PC-9 (cell line): ENCODE measurements around the gene PLAC1.

Source experiments
- EZH2 ChIP-seq: fragments of 200-600 bp; sonication (generic); IDR thresholded peaks from 2 replicates; pipeline ENCODE4 v1.8.0; 2017; ENCODE audit warnings: antibody characterized with exemption, low read depth
- TF ChIP-seq, protein P1 (sequence below): fragments of 200-600 bp; sonication (generic); conservative IDR thresholded peaks from 2 replicates; pipeline ENCODE4 v1.6.1; 2017; ENCODE audit warnings: mixed run types, antibody characterized with exemption, mild to moderate bottlenecking, moderate library complexity

DNA sequence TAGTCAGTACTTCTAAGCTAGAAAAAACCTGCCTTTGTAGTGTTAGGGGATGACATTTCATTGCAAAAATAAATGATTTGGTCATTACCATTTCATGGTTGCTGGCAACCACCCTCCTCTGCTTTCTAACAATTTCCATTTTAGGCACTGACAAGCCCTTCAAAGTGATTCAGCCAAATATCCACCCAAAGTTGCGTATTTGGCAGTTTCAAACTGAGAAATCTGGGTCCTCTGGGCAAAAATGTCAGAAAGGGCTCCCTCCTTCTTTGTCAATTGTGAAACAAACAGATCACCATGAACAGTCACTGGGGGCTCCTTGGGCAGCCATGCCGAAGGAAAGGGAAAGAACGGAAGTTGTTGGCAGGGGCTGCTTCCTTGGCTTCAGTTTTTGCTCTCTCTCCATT, 33.0 kb downstream of the PLAC1 start:
- TF ChIP-seq, protein P1, sequence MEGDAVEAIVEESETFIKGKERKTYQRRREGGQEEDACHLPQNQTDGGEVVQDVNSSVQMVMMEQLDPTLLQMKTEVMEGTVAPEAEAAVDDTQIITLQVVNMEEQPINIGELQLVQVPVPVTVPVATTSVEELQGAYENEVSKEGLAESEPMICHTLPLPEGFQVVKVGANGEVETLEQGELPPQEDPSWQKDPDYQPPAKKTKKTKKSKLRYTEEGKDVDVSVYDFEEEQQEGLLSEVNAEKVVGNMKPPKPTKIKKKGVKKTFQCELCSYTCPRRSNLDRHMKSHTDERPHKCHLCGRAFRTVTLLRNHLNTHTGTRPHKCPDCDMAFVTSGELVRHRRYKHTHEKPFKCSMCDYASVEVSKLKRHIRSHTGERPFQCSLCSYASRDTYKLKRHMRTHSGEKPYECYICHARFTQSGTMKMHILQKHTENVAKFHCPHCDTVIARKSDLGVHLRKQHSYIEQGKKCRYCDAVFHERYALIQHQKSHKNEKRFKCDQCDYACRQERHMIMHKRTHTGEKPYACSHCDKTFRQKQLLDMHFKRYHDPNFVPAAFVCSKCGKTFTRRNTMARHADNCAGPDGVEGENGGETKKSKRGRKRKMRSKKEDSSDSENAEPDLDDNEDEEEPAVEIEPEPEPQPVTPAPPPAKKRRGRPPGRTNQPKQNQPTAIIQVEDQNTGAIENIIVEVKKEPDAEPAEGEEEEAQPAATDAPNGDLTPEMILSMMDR, result no peak
- no peak for TF ChIP-seq EZH2
